NCI-H1436 (cell line): ENCODE results near the gene RAB3GAP2.
"Not testable (repeated sequence)": the region's sequence is repeated elsewhere in the genome, so short reads cannot be mapped to it uniquely, and the experiment has no call there.

Experiments
- DNase-seq: peaks from one replicate; lab custom pipeline; 2025; lab: John Stamatoyannopoulos, UW

The RAB3GAP2 gene

GRCh38 chr1:220272047-220272840, at the start of gene RAB3GAP2:
Gene RAB3GAP2 (minus strand): TSS chr1:220272453. CDS start chr1:220272337, 116 bp downstream.
- peak; percentile 98 for DNase-seq

GRCh38 chr1:220321758-220322157, 49.5 kb upstream of the RAB3GAP2 start:
- DNase-seq: no peak

- DNase-seq: no peak
These were observed 48.5 kb upstream of the RAB3GAP2 start for GRCh38 chr1:220320709-220321108.

GRCh38 chr1:220318673-220319072, 46.4 kb upstream of the RAB3GAP2 start:
- no peak for DNase-seq

GRCh38 chr1:220317161-220317560, 44.9 kb upstream of the RAB3GAP2 start:
- no peak for DNase-seq

GRCh38 chr1:220316305-220316704, 44.1 kb upstream of the RAB3GAP2 start:
- no peak for DNase-seq

- DNase-seq: no peak
These were observed 43.0 kb upstream of the RAB3GAP2 start for GRCh38 chr1:220315070-220315839.

GRCh38 chr1:220313576-220313975, 41.3 kb upstream of the RAB3GAP2 start:
- no peak for DNase-seq

- not testable (repeated sequence) for DNase-seq
These were observed 37.9 kb upstream of the RAB3GAP2 start for GRCh38 chr1:220310147-220310546.

GRCh38 chr1:220307607-220308006, 35.4 kb upstream of the RAB3GAP2 start:
- no peak for DNase-seq

- no peak for DNase-seq
These were observed 34.1 kb upstream of the RAB3GAP2 start for GRCh38 chr1:220306339-220306738.

- no peak for DNase-seq
These were observed 31.6 kb upstream of the RAB3GAP2 start for GRCh38 chr1:220303871-220304270.

GRCh38 chr1:220301630-220302029, 29.4 kb upstream of the RAB3GAP2 start:
- no peak for DNase-seq

GRCh38 chr1:220300442-220301121, 28.3 kb upstream of the RAB3GAP2 start:
- DNase-seq: peak; percentile 33

GRCh38 chr1:220299337-220299736, 27.1 kb upstream of the RAB3GAP2 start:
- no peak for DNase-seq

GRCh38 chr1:220298470-220299205, 26.4 kb upstream of the RAB3GAP2 start:
- DNase-seq: no peak

- DNase-seq: no peak
These were observed 24.7 kb upstream of the RAB3GAP2 start for GRCh38 chr1:220296981-220297380.

- no peak for DNase-seq
These were observed 22.6 kb upstream of the RAB3GAP2 start for GRCh38 chr1:220294846-220295301.

GRCh38 chr1:220291580-220291979, 19.3 kb upstream of the RAB3GAP2 start:
- DNase-seq: no peak

GRCh38 chr1:220290140-220290761, 18.0 kb upstream of the RAB3GAP2 start:
- no peak for DNase-seq

- DNase-seq: no peak
These were observed 14.9 kb upstream of the RAB3GAP2 start for GRCh38 chr1:220287129-220287528.
